Measurements from ENCODE around the gene NELFE. TPM values are rescaled to one million over a fixed set of nuclear protein-coding genes. Genes with fewer than 3 reads are reported as not detected.

The NELFE gene
- total and polyA plus RNA-seq, 2 of the 13 experiments (the other 11 are each of a cell fraction or from before 2014, with no cell fraction given) = 51.3 to 69.8 TPM

GRCh38 chr6:31940256-31940664 lies 18.5 kb downstream of the NELFE start:
- no peaks in the 10 kb centered on the region for H3K9me3 ChIP-seq (ENCODE audit: low read length)
- no peak overlapping the region for H3K4me3 ChIP-seq (replicated peaks in 1 of 3; ENCODE audit: insufficient read depth in 1 of 3, low read depth in 2 of 3, low read length in 3 of 3)
- no peak overlapping the region for H2AFZ ChIP-seq (ENCODE audit: low read length)
- peak overlapping the region; percentile 22 for H3K4me2 ChIP-seq (ENCODE audit: low read depth, low read length)
- peak overlapping the region; percentile 48 for H3K27ac ChIP-seq (ENCODE audit: extremely low read length, insufficient read depth, low read length)
- H3K9ac ChIP-seq (ENCODE audit: insufficient read depth, low read depth, low read length) = no peak overlapping the region
- peak; percentile 59 for ATAC-seq
- intact Hi-C loops (cut with micrococcal nuclease; ENCODE audit: unreplicated experiment) = no loop called here
- CTCF ChIA-PET (ENCODE audit: low intra/inter-chr PET ratio, low total read pairs) = interaction anchor here (1.2 kb wide), 1 partner anchor 12 kb away, joined by 3 read pairs; no protein-coding TSS in a partner anchor
- H4K20me1 ChIP-seq (ENCODE audit: insufficient read depth, low read length) = no peaks in the 10 kb centered on the region
- in situ Hi-C loops (cut with HindIII; ENCODE audit: extremely low pct_ligation_motif_present, low pct_unique_long_range_greater_than_20kb) = no loop called here
- H3K79me2 ChIP-seq (ENCODE audit: insufficient read depth, low read length) = no peaks in the 10 kb centered on the region
- H3K4me1 ChIP-seq (ENCODE audit: insufficient read depth, low read length) = peaks cover 62% of the 10 kb centered on the region
- BruUV-seq (replicated peaks) = no TSS peak
- no peaks in the 10 kb centered on the region for H3K27me3 ChIP-seq (ENCODE audit: control insufficient read depth in 1 of 2, insufficient read depth in 2 of 2, low read length in 2 of 2)
- peak; percentile 78 for DNase-seq (ENCODE audit: low spot score)
- POLR2A ChIA-PET = interaction anchor here (0.8 to 3.0 kb wide), 11 partner anchors 10 to 149 kb away, joined by 3 to 47 read pairs (median 6); partner anchors contain the start of genes C2, NEU1 and ZBTB12
- 6% methylated on average over 6 of the region's 6 CpGs for WGBS (ENCODE audit: low lambda C conversion rate)
- peaks cover 6 to 34% of the 10 kb centered on the region in 2 experiments; a peak in 4 of 5 replicates for H3K36me3 ChIP-seq (replicated peaks in 1 of 2; ENCODE audit: control insufficient read depth in 1 of 2, insufficient read depth in 2 of 2, low read length in 2 of 2)
- FAIRE-seq = peak; percentile 93
- TF ChIP-seq TCF12 (IDR thresholded peaks at IDR 0.05) = no peak
- TF ChIP-seq TCF12 (CRISPR knock-in tag; IDR thresholded peaks at IDR 0.05) = no peak
- TF ChIP-seq NCOA2 (CRISPR knock-in tag; IDR thresholded peaks at IDR 0.05) = peak; percentile 22; the same call in 1 of the 2 replicates
- 0 out of 2 replicates have a peak, but pooled peaks have one; percentile 37 for TF ChIP-seq ATF5 (CRISPR knock-in tag; IDR thresholded peaks at IDR 0.05; ENCODE audit: low read depth)
- TF ChIP-seq GMEB1 (CRISPR knock-in tag; IDR thresholded peaks at IDR 0.05; ENCODE audit: borderline replicate concordance) = peak; percentile 16; the same call in 1 of the 2 replicates
- TF ChIP-seq TFAP4 (IDR thresholded peaks at IDR 0.05; ENCODE audit: borderline replicate concordance, low read depth) = peak; percentile 53; the same call in 1 of the 2 replicates
- no peak for TF ChIP-seq ZNF713 (CRISPR knock-in tag; IDR thresholded peaks at IDR 0.05)
- no peak for TF ChIP-seq ZNF629 (CRISPR knock-in tag; conservative IDR thresholded peaks at IDR 0.05)
- TF ChIP-seq RCOR2 (CRISPR knock-in tag; IDR thresholded peaks at IDR 0.05) = peak; percentile 60; the same call in 1 of the 2 replicates
- TF ChIP-seq ERF (CRISPR knock-in tag; IDR thresholded peaks at IDR 0.05) = peak; percentile 41; the same call in 1 of the 2 replicates
- TF ChIP-seq AHDC1 (CRISPR knock-in tag; IDR thresholded peaks at IDR 0.05; ENCODE audit: borderline replicate concordance) = peak; percentile 50; the same call in 1 of the 2 replicates
- peak; percentile 17; the same call in 1 of the 2 replicates for TF ChIP-seq MAZ (IDR thresholded peaks at IDR 0.05; ENCODE audit: borderline replicate concordance, low read depth, low read length)
- no peak for TF ChIP-seq MAZ (CRISPR knock-in tag; IDR thresholded peaks at IDR 0.05; ENCODE audit: low read depth)
- TF ChIP-seq ZNF256 (CRISPR knock-in tag; conservative IDR thresholded peaks at IDR 0.05) = no peak
- peak; percentile 65 for TF ChIP-seq SALL1 (CRISPR knock-in tag; IDR thresholded peaks at IDR 0.05)
- no peak for TF ChIP-seq ZNF343 (CRISPR knock-in tag; IDR thresholded peaks at IDR 0.05)
- TF ChIP-seq ZNF10 (CRISPR knock-in tag; IDR thresholded peaks at IDR 0.05; ENCODE audit: borderline replicate concordance, low read depth) = no peak
